Ishikawa (cell line): ENCODE data around the gene ARHGAP8.

Experiments used
- CEBPB ChIP-seq: IDR thresholded peaks from 2 replicates; pipeline ENCODE4 v1.6.1; 2012
- CREB1 ChIP-seq: IDR thresholded peaks from 2 replicates; pipeline ENCODE4 v1.6.1; 2012; ENCODE audit warnings: low read depth
- EP300 ChIP-seq: IDR thresholded peaks from 2 replicates; pipeline ENCODE4 v1.6.1; 2012; ENCODE audit warnings: borderline replicate concordance
- NFIC ChIP-seq: IDR thresholded peaks from 2 replicates; pipeline ENCODE4 v1.6.1; 2012
- RAD21 ChIP-seq: IDR thresholded peaks from 2 replicates; pipeline ENCODE4 v1.6.1; 2012; ENCODE audit warnings: low read depth
- REST ChIP-seq: IDR thresholded peaks from 2 replicates; pipeline ENCODE4 v1.6.1; 2012; ENCODE audit warnings: low read depth, mild to moderate bottlenecking
- TAF1 ChIP-seq: IDR thresholded peaks from 2 replicates; pipeline ENCODE4 v1.6.1; 2012; ENCODE audit warnings: low read depth, mild to moderate bottlenecking
- TCF12 ChIP-seq: IDR thresholded peaks from 2 replicates; pipeline ENCODE4 v1.6.1; 2012; ENCODE audit warnings: low read depth
- USF1 ChIP-seq: IDR thresholded peaks from 2 replicates; pipeline ENCODE4 v1.6.1; 2012
- YY1 ChIP-seq: IDR thresholded peaks from 2 replicates; pipeline ENCODE4 v1.6.1; 2012; ENCODE audit warnings: low read depth

GRCh38 chr22:44839061-44839460 is 86.7 kb downstream of the ARHGAP8 start:
- TF ChIP-seq REST: no peak
- no peak for TF ChIP-seq CEBPB
- TF ChIP-seq YY1: no peak
- TF ChIP-seq NFIC: no peak
- no peak for TF ChIP-seq USF1
- TF ChIP-seq EP300: no peak
- no peak for TF ChIP-seq TAF1
- no peak for TF ChIP-seq RAD21
- TF ChIP-seq TCF12: no peak
- no peak for TF ChIP-seq CREB1
